Lung (tissue), 12 donors: ENCODE results near the gene PRKN. TPM values are rescaled to one million over a fixed set of nuclear protein-coding genes. Genes with fewer than 3 reads are reported as not detected.

Experiments
- ATAC-seq: fragments of 200-7000 bp; cut with Tn5 transposase; one replicate; pipeline ENCODE4 v1.9.1; 2020; ENCODE audit warnings: moderate number of reproducible peaks; ENCODE audit not compliant: insufficient read depth, low FRiP score
- DNase-seq, 3 donors: peaks; one replicate each; pipeline ENCODE4 v3.0.0-alpha.2; 2013 to 2017
- H3K27ac ChIP-seq, 2 donors: one replicate each; pipeline ENCODE4 v1.5.1; 2013; ENCODE audit warnings: mild to moderate bottlenecking in 2 of 2, moderate library complexity in 2 of 2, control low read depth in 1 of 2, inconsistent platforms in 1 of 2, low read depth in 1 of 2, low read length in 1 of 2
- H3K27me3 ChIP-seq, 3 donors: one replicate each; pipeline ENCODE4 v1.5.1; 2013; ENCODE audit warnings: low read length in 2 of 3; ENCODE audit not compliant: control insufficient read depth in 3 of 3, insufficient read depth in 3 of 3
- H3K36me3 ChIP-seq, 4 donors: one replicate each; pipeline ENCODE4 v1.5.1; 2013; ENCODE audit warnings: low read length in 4 of 4, mild to moderate bottlenecking in 1 of 4, moderate library complexity in 1 of 4; ENCODE audit not compliant: control insufficient read depth in 4 of 4, insufficient read depth in 4 of 4
- H3K4me1 ChIP-seq, 5 donors: one replicate each; pipeline ENCODE4 v1.5.1; 2013; ENCODE audit warnings: low read length in 5 of 5, mild to moderate bottlenecking in 2 of 5, moderate library complexity in 1 of 5; ENCODE audit not compliant: control insufficient read depth in 5 of 5, insufficient read depth in 5 of 5
- H3K4me3 ChIP-seq: one replicate; pipeline ENCODE4 v1.5.1; 2013; ENCODE audit warnings: mild to moderate bottlenecking, control low read depth, moderate library complexity
- H3K9ac ChIP-seq, 2 donors: one replicate each; pipeline ENCODE4 v1.5.1; 2013; ENCODE audit warnings: low read length in 2 of 2, control low read depth in 1 of 2; ENCODE audit not compliant: insufficient read depth in 1 of 2
- H3K9me3 ChIP-seq, 4 donors: one replicate each; pipeline ENCODE4 v1.5.1; 2013; ENCODE audit warnings: low read length in 3 of 4, mild to moderate bottlenecking in 1 of 4, moderate library complexity in 1 of 4; ENCODE audit not compliant: control insufficient read depth in 4 of 4, insufficient read depth in 3 of 4
- CTCF ChIP-seq: IDR thresholded peaks from 2 replicates; pipeline ENCODE4 v1.5.1; 2012; ENCODE audit warnings: mild to moderate bottlenecking; ENCODE audit errors: control extremely low read depth, extremely low read depth
- WGBS, 2 donors: extraction: QIAGEN DNeasy Blood & Tissue Kit; methylation state at CpG; one replicate each; pipeline ENCODE4 v1.1.7; 2013; 5-methylcytosine and 5-hydroxymethylcytosine counted together
- polyA plus RNA-seq, 2 donors: library from polyadenylated mRNA; stranded (reverse); fragments of 200-250 nt; gene quantifications; one replicate each; pipeline ENCODE4 v1.2.1, GENCODE V29; 2013
- total RNA-seq, 2 donors: library from RNA; depleted of rRNA in 1 of 2; stranded (reverse); fragments of >200 nt in 1 of 2; gene quantifications; one replicate each; pipeline ENCODE4 v1.2.1, GENCODE V29; 2014 to 2021
- donor health status: control.
- donor health status: control.
- donor health status: Bipolar disorder and iron deficiency.
- donor health status: healthy.
- donor health status: DM: yes; HTN: yes; CAD: no.

Gene PRKN
- total and polyA plus RNA-seq, 4 donors = 0.27 to 11.2 (median 3.1) TPM

- Histone ChIP-seq H3K36me3 (no peaks in the 10 kb centered on the region), H3K27me3 (no peaks in the 10 kb centered on the region), H3K9me3 (peaks cover 0 to 2% (median 0%) of the 10 kb centered on the region in 4 donors), H3K4me1 (peaks cover 0 to 5% (median 0%) of the 10 kb centered on the region in 5 donors), H3K27ac (no peak overlapping the region), H3K4me3 (no peak overlapping the region), H3K9ac (no peak overlapping the region)
- 81 to 88% methylated on average over 3 of the region's 3 CpGs for WGBS, 2 donors
- DNase-seq = no peak
- no peak for TF ChIP-seq CTCF
- ATAC-seq = no peak
Observed at GRCh38 chr6:162108041-162108440, 619.5 kb downstream of the PRKN start.

GRCh38 chr6:162100096-162100495 is 627.5 kb downstream of the PRKN start:
- H3K27ac ChIP-seq = no peak overlapping the region
- no peak for TF ChIP-seq CTCF

GRCh38 chr6:162099685-162100084 is 627.9 kb downstream of the PRKN start:
- Histone ChIP-seq H3K27me3 (no peaks in the 10 kb centered on the region), H3K9me3 (no peaks in the 10 kb centered on the region), H3K27ac (no peak overlapping the region), H3K4me1 (peaks cover 0 to 3% (median 0%) of the 10 kb centered on the region in 5 donors), H3K4me3 (no peak overlapping the region), H3K36me3 (no peaks in the 10 kb centered on the region), H3K9ac (no peak overlapping the region)
- ATAC-seq (no peak), DNase-seq (peak in 1 of 3 donors; percentile 21)
- 53 to 71% methylated on average over 5 of the region's 5 CpGs for WGBS, 2 donors
- TF ChIP-seq CTCF = no peak

More at GRCh38 chr6:162100096-162100495, 627.5 kb downstream of the PRKN start:
- no peak overlapping the region for H3K4me3 ChIP-seq
- 84 to 86% methylated on average over 5 of the region's 5 CpGs for WGBS, 2 donors
- H3K27me3 ChIP-seq = no peaks in the 10 kb centered on the region
- no peaks in the 10 kb centered on the region for H3K36me3 ChIP-seq
- H3K9ac ChIP-seq = no peak overlapping the region
- ATAC-seq (no peak), DNase-seq (no peak)
- H3K4me1 ChIP-seq = peaks cover 0 to 3% (median 0%) of the 10 kb centered on the region in 5 donors
- no peaks in the 10 kb centered on the region for H3K9me3 ChIP-seq
